ENCODE data around the gene PPP1R3G.

PPP1R3G gene

GRCh38 chr6:5081182-5081581 is 4.0 kb upstream of the PPP1R3G start:
- Mint-ChIP-seq H3K9me3 (no peaks in the 10 kb centered on the region), H3K27me3 (peaks cover 9% of the 10 kb centered on the region), H3K4me1 (peaks cover 2% of the 10 kb centered on the region), H3K4me3 (no peak overlapping the region), H3K36me3 (no peaks in the 10 kb centered on the region), H3K27ac (no peak overlapping the region)
- ATAC-seq (ENCODE audit: low read depth) (no peak), DNase-seq (ENCODE audit: low spot score in 2 of 2) (no peak)

- peaks cover 9% of the 10 kb centered on the region for H3K27me3 Mint-ChIP-seq
- no peaks in the 10 kb centered on the region for H3K9me3 Mint-ChIP-seq
- no peak overlapping the region for H3K27ac Mint-ChIP-seq
- DNase-seq (ENCODE audit: low spot score in 2 of 2) (no peak), ATAC-seq (ENCODE audit: low read depth) (no peak)
- no peaks in the 10 kb centered on the region for H3K36me3 Mint-ChIP-seq
- H3K4me3 Mint-ChIP-seq = no peak overlapping the region
- peaks cover 2% of the 10 kb centered on the region for H3K4me1 Mint-ChIP-seq
Observed at GRCh38 chr6:5081955-5082354, 3.2 kb upstream of the PPP1R3G start.

- DNase-seq (ENCODE audit: low spot score in 2 of 2) (no peak), ATAC-seq (ENCODE audit: low read depth) (no peak)
- no peak overlapping the region for H3K4me3 Mint-ChIP-seq
- peaks cover 12% of the 10 kb centered on the region for H3K27me3 Mint-ChIP-seq
- H3K4me1 Mint-ChIP-seq = peaks cover 2% of the 10 kb centered on the region
- no peak overlapping the region for H3K27ac Mint-ChIP-seq
- H3K9me3 Mint-ChIP-seq = no peaks in the 10 kb centered on the region
- no peaks in the 10 kb centered on the region for H3K36me3 Mint-ChIP-seq
Observed at GRCh38 chr6:5082487-5083306, 2.4 kb upstream of the PPP1R3G start.

- H3K36me3 Mint-ChIP-seq = no peaks in the 10 kb centered on the region
- ATAC-seq (ENCODE audit: low read depth) (no peak), DNase-seq (ENCODE audit: low spot score in 2 of 2) (no peak)
- H3K4me1 Mint-ChIP-seq = peaks cover 2% of the 10 kb centered on the region
- no peak overlapping the region for H3K4me3 Mint-ChIP-seq
- no peak overlapping the region for H3K27ac Mint-ChIP-seq
- H3K27me3 Mint-ChIP-seq = peaks cover 12% of the 10 kb centered on the region
- H3K9me3 Mint-ChIP-seq = no peaks in the 10 kb centered on the region
Observed at GRCh38 chr6:5083307-5083583, 1.9 kb upstream of the PPP1R3G start.

GRCh38 chr6:5083813-5084359 is 1.3 kb upstream of the PPP1R3G start:
- Mint-ChIP-seq H3K4me3 (peak overlapping the region; percentile 83), H3K9me3 (no peaks in the 10 kb centered on the region), H3K27ac (no peak overlapping the region), H3K4me1 (peaks cover 2% of the 10 kb centered on the region), H3K36me3 (no peaks in the 10 kb centered on the region), H3K27me3 (peaks cover 12% of the 10 kb centered on the region)
- DNase-seq (ENCODE audit: low spot score in 2 of 2) = no peak
- ATAC-seq (ENCODE audit: low read depth) = no peak

- H3K27me3 Mint-ChIP-seq = peaks cover 12% of the 10 kb centered on the region
- H3K9me3 Mint-ChIP-seq = no peaks in the 10 kb centered on the region
- H3K4me1 Mint-ChIP-seq = peaks cover 2% of the 10 kb centered on the region
- no peak overlapping the region for H3K27ac Mint-ChIP-seq
- peak; percentile 10 for ATAC-seq (ENCODE audit: low read depth)
- no peaks in the 10 kb centered on the region for H3K36me3 Mint-ChIP-seq
- peak in 1 of 2 donors; percentile 16 for DNase-seq (ENCODE audit: low spot score in 2 of 2)
- H3K4me3 Mint-ChIP-seq = peak overlapping the region; percentile 85
Observed at GRCh38 chr6:5084360-5084780, 771 bp upstream of the PPP1R3G start.

GRCh38 chr6:5085648-5086293 is 630 bp downstream of the PPP1R3G start:
- Mint-ChIP-seq H3K27ac (no peak overlapping the region), H3K27me3 (peaks cover 15% of the 10 kb centered on the region), H3K9me3 (no peaks in the 10 kb centered on the region), H3K4me1 (peaks cover 5% of the 10 kb centered on the region), H3K4me3 (peak overlapping the region; percentile 71), H3K36me3 (no peaks in the 10 kb centered on the region)
- peak; percentile 23 for ATAC-seq (ENCODE audit: low read depth)
- peak in 1 of 2 donors; percentile 27 for DNase-seq (ENCODE audit: low spot score in 2 of 2)

- DNase-seq (ENCODE audit: low spot score in 2 of 2) (no peak), ATAC-seq (ENCODE audit: low read depth) (no peak)
- H3K27ac Mint-ChIP-seq = no peak overlapping the region
- peak overlapping the region; percentile 47 for H3K4me3 Mint-ChIP-seq
- peaks cover 10% of the 10 kb centered on the region for H3K4me1 Mint-ChIP-seq
- peaks cover 15% of the 10 kb centered on the region for H3K27me3 Mint-ChIP-seq
- H3K9me3 Mint-ChIP-seq = no peaks in the 10 kb centered on the region
- no peaks in the 10 kb centered on the region for H3K36me3 Mint-ChIP-seq
Observed at GRCh38 chr6:5086294-5086890, 1.3 kb downstream of the PPP1R3G start.

GRCh38 chr6:5087389-5087788 is 2.2 kb downstream of the PPP1R3G start:
- peaks cover 15% of the 10 kb centered on the region for H3K4me1 Mint-ChIP-seq
- H3K27me3 Mint-ChIP-seq = peaks cover 19% of the 10 kb centered on the region
- H3K9me3 Mint-ChIP-seq = no peaks in the 10 kb centered on the region
- peak overlapping the region; percentile 8 for H3K4me3 Mint-ChIP-seq
- H3K27ac Mint-ChIP-seq = no peak overlapping the region
- DNase-seq (ENCODE audit: low spot score in 2 of 2) = no peak
- no peak for ATAC-seq (ENCODE audit: low read depth)
- H3K36me3 Mint-ChIP-seq = no peaks in the 10 kb centered on the region

GRCh38 chr6:5088780-5089179 is 3.6 kb downstream of the PPP1R3G start:
- peaks cover 15% of the 10 kb centered on the region for H3K4me1 Mint-ChIP-seq
- no peak overlapping the region for H3K27ac Mint-ChIP-seq
- no peak for DNase-seq (ENCODE audit: low spot score in 2 of 2)
- ATAC-seq (ENCODE audit: low read depth) = no peak
- no peaks in the 10 kb centered on the region for H3K9me3 Mint-ChIP-seq
- no peaks in the 10 kb centered on the region for H3K36me3 Mint-ChIP-seq
- H3K4me3 Mint-ChIP-seq = no peak overlapping the region
- peaks cover 14% of the 10 kb centered on the region for H3K27me3 Mint-ChIP-seq

- no peak overlapping the region for H3K27ac Mint-ChIP-seq
- no peak for DNase-seq (ENCODE audit: low spot score in 2 of 2)
Observed at GRCh38 chr6:5089481-5090438, 4.6 kb downstream of the PPP1R3G start.

GRCh38 chr6:5090603-5091002 is 5.5 kb downstream of the PPP1R3G start:
- ATAC-seq (ENCODE audit: low read depth) = no peak
- Mint-ChIP-seq H3K27ac (no peak overlapping the region), H3K9me3 (no peaks in the 10 kb centered on the region), H3K4me1 (peaks cover 24% of the 10 kb centered on the region), H3K36me3 (no peaks in the 10 kb centered on the region), H3K27me3 (peaks cover 13% of the 10 kb centered on the region), H3K4me3 (no peak overlapping the region)
- DNase-seq (ENCODE audit: low spot score in 2 of 2) = no peak

More at GRCh38 chr6:5089481-5090438, 4.6 kb downstream of the PPP1R3G start:
- no peak overlapping the region for H3K4me3 Mint-ChIP-seq
- no peaks in the 10 kb centered on the region for H3K36me3 Mint-ChIP-seq
- peaks cover 18% of the 10 kb centered on the region for H3K4me1 Mint-ChIP-seq
- H3K9me3 Mint-ChIP-seq = no peaks in the 10 kb centered on the region
- no peak for ATAC-seq (ENCODE audit: low read depth)
- peaks cover 13% of the 10 kb centered on the region for H3K27me3 Mint-ChIP-seq

- Mint-ChIP-seq H3K27ac (peak overlapping the region; percentile 51), H3K27me3 (peaks cover 13% of the 10 kb centered on the region), H3K4me3 (no peak overlapping the region), H3K4me1 (peaks cover 26% of the 10 kb centered on the region), H3K9me3 (no peaks in the 10 kb centered on the region), H3K36me3 (no peaks in the 10 kb centered on the region)
- DNase-seq (ENCODE audit: low spot score in 2 of 2) (no peak), ATAC-seq (ENCODE audit: low read depth) (peak; percentile 57)
Observed at GRCh38 chr6:5091210-5092069, 6.3 kb downstream of the PPP1R3G start.

All from memory B cell (primary cell).